ENCODE results near the gene SCAMP2.

DNA sequence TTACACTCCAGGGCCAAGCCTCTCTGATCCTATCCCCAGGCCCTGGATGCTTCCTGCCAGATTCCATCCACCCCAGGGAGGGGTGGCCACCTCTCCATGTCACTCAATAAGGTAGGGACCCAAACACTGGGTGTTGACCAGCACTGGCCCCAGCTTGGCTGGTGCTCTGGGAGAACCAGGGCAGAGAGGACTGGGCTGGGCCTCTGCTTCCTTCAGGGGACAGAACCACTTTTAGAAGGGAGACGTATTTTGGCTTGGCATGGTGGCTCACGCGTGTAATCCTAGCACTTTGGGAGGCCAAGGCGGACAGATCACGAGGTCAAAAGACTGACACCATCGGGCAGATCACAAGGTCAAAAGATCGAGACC, 51.4 kb downstream of the SCAMP2 start:
- TF ChIP-seq, protein P1, sequence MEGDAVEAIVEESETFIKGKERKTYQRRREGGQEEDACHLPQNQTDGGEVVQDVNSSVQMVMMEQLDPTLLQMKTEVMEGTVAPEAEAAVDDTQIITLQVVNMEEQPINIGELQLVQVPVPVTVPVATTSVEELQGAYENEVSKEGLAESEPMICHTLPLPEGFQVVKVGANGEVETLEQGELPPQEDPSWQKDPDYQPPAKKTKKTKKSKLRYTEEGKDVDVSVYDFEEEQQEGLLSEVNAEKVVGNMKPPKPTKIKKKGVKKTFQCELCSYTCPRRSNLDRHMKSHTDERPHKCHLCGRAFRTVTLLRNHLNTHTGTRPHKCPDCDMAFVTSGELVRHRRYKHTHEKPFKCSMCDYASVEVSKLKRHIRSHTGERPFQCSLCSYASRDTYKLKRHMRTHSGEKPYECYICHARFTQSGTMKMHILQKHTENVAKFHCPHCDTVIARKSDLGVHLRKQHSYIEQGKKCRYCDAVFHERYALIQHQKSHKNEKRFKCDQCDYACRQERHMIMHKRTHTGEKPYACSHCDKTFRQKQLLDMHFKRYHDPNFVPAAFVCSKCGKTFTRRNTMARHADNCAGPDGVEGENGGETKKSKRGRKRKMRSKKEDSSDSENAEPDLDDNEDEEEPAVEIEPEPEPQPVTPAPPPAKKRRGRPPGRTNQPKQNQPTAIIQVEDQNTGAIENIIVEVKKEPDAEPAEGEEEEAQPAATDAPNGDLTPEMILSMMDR (IDR thresholded peaks at IDR 0.05; ENCODE audit: borderline replicate concordance, extremely low read depth, low read length, poor library complexity, severe bottlenecking) = no peak
- no peak for TF ChIP-seq EZH2 (IDR thresholded peaks at IDR 0.05; ENCODE audit: borderline replicate concordance, low read depth, low read length, severe bottlenecking)

All from DND-41 (cell line).